SK-N-SH (cell line): ENCODE results near the gene FOXM1. TPM values are rescaled to one million over a fixed set of nuclear protein-coding genes. Genes with fewer than 3 reads are reported as not detected.

ENCODE experiments used
- CTCF ChIA-PET: fragments of 300-600, 350-600 bp; formaldehyde crosslinking; extraction: SDS; loops from one replicate; lab custom pipeline; 2021; lab: Yijun Ruan, JAX
- POLR2A ChIA-PET: fragments of 350-600 bp; sonication (Branson Sonifier 250); formaldehyde crosslinking; extraction: SDS; loops from one replicate; lab custom pipeline; 2020; ENCODE audit warnings: antibody characterized with exemption, inconsistent platforms; lab: Yijun Ruan, JAX
- DNase-seq: peaks from one replicate; pipeline ENCODE4 v3.0.0; 2012
- H2AFZ ChIP-seq: fragments of 200-600 bp; sonication (generic); 2 replicates; pipeline ENCODE4 v1.8.1; 2016; ENCODE audit warnings: antibody characterized with exemption, mild to moderate bottlenecking, low read depth
- H3F3A ChIP-seq: fragments of 200-600 bp; sonication (generic); replicated peaks from 2 replicates; pipeline ENCODE3; 2016; ENCODE audit warnings: antibody characterized with exemption, mild to moderate bottlenecking; ENCODE audit not compliant: insufficient read depth
- H3K27ac ChIP-seq, 2 experiments: fragments of 200-500 bp in 1 of 2; fragments of 200-600 bp in 1 of 2; sonication (Bioruptor generic) in 1 of 2; sonication (generic), shearing (Covaris generic) in 1 of 2; 2 replicates each; pipeline versions ENCODE4 v1.5.1 to v1.6.1; 2014 to 2016; ENCODE audit warnings: low read depth in 2 of 2, inconsistent platforms in 1 of 2, low read length in 1 of 2, mild to moderate bottlenecking in 1 of 2, mixed read lengths in 1 of 2
- H3K27me3 ChIP-seq: fragments of 200-600 bp; sonication (generic), shearing (Covaris generic); 2 replicates; pipeline ENCODE4 v1.6.1; 2016; ENCODE audit warnings: mixed run types; ENCODE audit not compliant: insufficient read depth
- H3K36me3 ChIP-seq, 2 experiments: fragments of 200-500 bp in 1 of 2; fragments of 200-600 bp in 1 of 2; sonication (Bioruptor generic) in 1 of 2; sonication (generic) in 1 of 2; replicated peaks in 1 of 2; 2 replicates each; pipeline versions ENCODE3 to v1.5.1; 2014 to 2016; ENCODE audit warnings: low read length in 1 of 2, mild to moderate bottlenecking in 1 of 2; ENCODE audit not compliant: insufficient read depth in 2 of 2, control insufficient read depth in 1 of 2
- H3K4me1 ChIP-seq, 2 experiments: fragments of 200-500 bp in 1 of 2; fragments of 200-600 bp in 1 of 2; sonication (Bioruptor generic) in 1 of 2; sonication (generic), shearing (Covaris generic) in 1 of 2; 2 replicates each; pipeline versions ENCODE4 v1.5.1 to v1.6.1; 2014 to 2016; ENCODE audit warnings: low read depth in 1 of 2, low read length in 1 of 2, mixed run types in 1 of 2; ENCODE audit not compliant: insufficient read depth in 2 of 2, control insufficient read depth in 1 of 2
- H3K4me2 ChIP-seq: fragments of 200-600 bp; sonication (generic), shearing (Covaris generic); 2 replicates; pipeline ENCODE4 v1.6.1; 2017; ENCODE audit warnings: mixed run types
- H3K4me3 ChIP-seq, 2 experiments: fragments of 200-500 bp in 1 of 2; fragments of 200-600 bp in 1 of 2; sonication (Bioruptor generic) in 1 of 2; sonication (generic), shearing (Covaris generic) in 1 of 2; 2 replicates each; pipeline versions ENCODE4 v1.5.1 to v1.8.1; 2014 to 2016; ENCODE audit warnings: low read depth in 2 of 2, inconsistent platforms in 1 of 2, low read length in 1 of 2, mild to moderate bottlenecking in 1 of 2, mixed read lengths in 1 of 2, moderate library complexity in 1 of 2
- H3K79me2 ChIP-seq: fragments of 200-600 bp; sonication (generic); 2 replicates; pipeline ENCODE4 v1.8.1; 2017; ENCODE audit warnings: mild to moderate bottlenecking; ENCODE audit not compliant: insufficient read depth
- H3K9ac ChIP-seq: fragments of 200-600 bp; sonication (generic); 2 replicates; pipeline ENCODE4 v1.6.1; 2017; ENCODE audit warnings: mixed run types
- H3K9me2 ChIP-seq: fragments of 200-600 bp; sonication (generic); 2 replicates; pipeline ENCODE4 v1.6.1; 2017; ENCODE audit warnings: mixed run types
- H3K9me3 ChIP-seq: fragments of 200-600 bp; sonication (generic); 2 replicates; pipeline ENCODE4 v1.6.1; 2017; ENCODE audit warnings: mixed run types, mild to moderate bottlenecking, moderate library complexity
- H4K20me1 ChIP-seq: fragments of 200-600 bp; sonication (generic); 2 replicates; pipeline ENCODE4 v1.6.1; 2017; ENCODE audit warnings: mild to moderate bottlenecking, mixed run types; ENCODE audit not compliant: insufficient read depth
- ELF1 ChIP-seq: IDR thresholded peaks from 2 replicates; pipeline ENCODE4 v1.4.0; 2012
- EP300 ChIP-seq, 2 experiments: IDR thresholded peaks; 2 replicates each; pipeline versions ENCODE4 v1.4.0 to v1.6.1; 2012; ENCODE audit warnings: borderline replicate concordance in 1 of 2, low read depth in 1 of 2, low read length in 1 of 2
- FOXM1 ChIP-seq: IDR thresholded peaks from 2 replicates; pipeline ENCODE4 v1.4.0; 2012; ENCODE audit warnings: low read depth, mild to moderate bottlenecking
- GABPA ChIP-seq: IDR thresholded peaks from 2 replicates; pipeline ENCODE4 v1.4.0; 2012; ENCODE audit warnings: low read depth, mild to moderate bottlenecking
- IRF3 ChIP-seq: fragments of 150-350 bp; IDR thresholded peaks from 2 replicates; pipeline ENCODE4 v1.6.1; 2016; ENCODE audit warnings: mild to moderate bottlenecking, low read depth, low read length
- MXI1 ChIP-seq: IDR thresholded peaks from 2 replicates; pipeline ENCODE4 v1.6.1; 2012; ENCODE audit warnings: mild to moderate bottlenecking, low read depth, low read length, improper control_type of control experiment
- NFIC ChIP-seq: IDR thresholded peaks from 2 replicates; pipeline ENCODE4 v1.4.0; 2012; ENCODE audit warnings: borderline replicate concordance
- NRF1 ChIP-seq: IDR thresholded peaks from 2 replicates; pipeline ENCODE4 v1.6.1; 2012; ENCODE audit warnings: low read depth, mild to moderate bottlenecking, low read length
- RAD21 ChIP-seq: IDR thresholded peaks from 2 replicates; pipeline ENCODE4 v1.6.1; 2012; ENCODE audit warnings: mild to moderate bottlenecking, low read length
- RFX5 ChIP-seq: IDR thresholded peaks from 2 replicates; pipeline ENCODE4 v1.6.1; 2012; ENCODE audit warnings: mild to moderate bottlenecking, improper control_type of control experiment, low read length
- RXRA ChIP-seq: IDR thresholded peaks from 2 replicates; pipeline ENCODE4 v1.4.0; 2012; ENCODE audit warnings: low read depth, mild to moderate bottlenecking, borderline replicate concordance
- TAF1 ChIP-seq: IDR thresholded peaks from 2 replicates; pipeline ENCODE4 v1.6.1; 2012; ENCODE audit warnings: low read depth, mild to moderate bottlenecking, low read length, moderate library complexity, borderline replicate concordance
- TCF12 ChIP-seq: IDR thresholded peaks from 2 replicates; pipeline ENCODE4 v1.4.0; 2012
- USF1 ChIP-seq: IDR thresholded peaks from 2 replicates; pipeline ENCODE4 v1.4.0; 2012; ENCODE audit warnings: low read depth, borderline replicate concordance
- WGBS: methylation state at CpG from one replicate; pipeline ENCODE4 v1.1.6; 2017; ENCODE audit warnings: low lambda C conversion rate; 5-methylcytosine and 5-hydroxymethylcytosine counted together
- polyA plus RNA-seq, 3 experiments: library from polyadenylated mRNA; depleted of rRNA; stranded (reverse); fragments of >200 nt; gene quantifications; 2 replicates each; pipeline ENCODE4 v1.2.3, GENCODE V29; 2012
- TF ChIP-seq, protein P1 (sequence below): fragments of 200-600 bp; sonication (generic); IDR thresholded peaks from 2 replicates; pipeline ENCODE4 v1.6.1; 2017; ENCODE audit warnings: antibody characterized with exemption, mild to moderate bottlenecking, moderate library complexity
- TF ChIP-seq, protein P2 (sequence below): IDR thresholded peaks from 2 replicates; pipeline ENCODE4 v1.4.0; 2012; ENCODE audit warnings: low read depth, borderline replicate concordance
- TF ChIP-seq, protein P3 (sequence below): IDR thresholded peaks from 2 replicates; pipeline ENCODE4 v1.4.0; 2012; ENCODE audit warnings: low read depth

The FOXM1 gene
- polyA plus RNA-seq, 1 of the 3 experiments (the other 2 are of a cell fraction), result 29.9 TPM

GRCh38 chr12:2824541-2824940 is 52.4 kb downstream of the FOXM1 start:
- TF ChIP-seq TCF12 (no peak), EP300 (IDR thresholded peaks at IDR 0.05; ENCODE audit: borderline replicate concordance in 1 of 2, low read depth in 1 of 2, low read length in 1 of 2) (no peak), RFX5 (no peak), NFIC (no peak), ELF1 (no peak), TAF1 (no peak)
- TF ChIP-seq, protein P1, sequence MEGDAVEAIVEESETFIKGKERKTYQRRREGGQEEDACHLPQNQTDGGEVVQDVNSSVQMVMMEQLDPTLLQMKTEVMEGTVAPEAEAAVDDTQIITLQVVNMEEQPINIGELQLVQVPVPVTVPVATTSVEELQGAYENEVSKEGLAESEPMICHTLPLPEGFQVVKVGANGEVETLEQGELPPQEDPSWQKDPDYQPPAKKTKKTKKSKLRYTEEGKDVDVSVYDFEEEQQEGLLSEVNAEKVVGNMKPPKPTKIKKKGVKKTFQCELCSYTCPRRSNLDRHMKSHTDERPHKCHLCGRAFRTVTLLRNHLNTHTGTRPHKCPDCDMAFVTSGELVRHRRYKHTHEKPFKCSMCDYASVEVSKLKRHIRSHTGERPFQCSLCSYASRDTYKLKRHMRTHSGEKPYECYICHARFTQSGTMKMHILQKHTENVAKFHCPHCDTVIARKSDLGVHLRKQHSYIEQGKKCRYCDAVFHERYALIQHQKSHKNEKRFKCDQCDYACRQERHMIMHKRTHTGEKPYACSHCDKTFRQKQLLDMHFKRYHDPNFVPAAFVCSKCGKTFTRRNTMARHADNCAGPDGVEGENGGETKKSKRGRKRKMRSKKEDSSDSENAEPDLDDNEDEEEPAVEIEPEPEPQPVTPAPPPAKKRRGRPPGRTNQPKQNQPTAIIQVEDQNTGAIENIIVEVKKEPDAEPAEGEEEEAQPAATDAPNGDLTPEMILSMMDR, result no peak
- TF ChIP-seq, protein P2, sequence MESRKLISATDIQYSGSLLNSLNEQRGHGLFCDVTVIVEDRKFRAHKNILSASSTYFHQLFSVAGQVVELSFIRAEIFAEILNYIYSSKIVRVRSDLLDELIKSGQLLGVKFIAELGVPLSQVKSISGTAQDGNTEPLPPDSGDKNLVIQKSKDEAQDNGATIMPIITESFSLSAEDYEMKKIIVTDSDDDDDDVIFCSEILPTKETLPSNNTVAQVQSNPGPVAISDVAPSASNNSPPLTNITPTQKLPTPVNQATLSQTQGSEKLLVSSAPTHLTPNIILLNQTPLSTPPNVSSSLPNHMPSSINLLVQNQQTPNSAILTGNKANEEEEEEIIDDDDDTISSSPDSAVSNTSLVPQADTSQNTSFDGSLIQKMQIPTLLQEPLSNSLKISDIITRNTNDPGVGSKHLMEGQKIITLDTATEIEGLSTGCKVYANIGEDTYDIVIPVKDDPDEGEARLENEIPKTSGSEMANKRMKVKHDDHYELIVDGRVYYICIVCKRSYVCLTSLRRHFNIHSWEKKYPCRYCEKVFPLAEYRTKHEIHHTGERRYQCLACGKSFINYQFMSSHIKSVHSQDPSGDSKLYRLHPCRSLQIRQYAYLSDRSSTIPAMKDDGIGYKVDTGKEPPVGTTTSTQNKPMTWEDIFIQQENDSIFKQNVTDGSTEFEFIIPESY, result no peak
- Histone ChIP-seq H3F3A (no peaks in the 10 kb centered on the region), H3K9ac (no peak overlapping the region), H3K9me3 (no peaks in the 10 kb centered on the region), H4K20me1 (no peaks in the 10 kb centered on the region), H3K79me2 (no peaks in the 10 kb centered on the region), H3K9me2 (no peaks in the 10 kb centered on the region), H2AFZ (no peak overlapping the region), H3K27ac (no peak overlapping the region), H3K36me3 (peaks cover 14 to 69% of the 10 kb centered on the region in 2 experiments), H3K4me3 (no peak overlapping the region), H3K4me2 (no peak overlapping the region), H3K4me1 (no peaks in the 10 kb centered on the region), H3K27me3 (no peaks in the 10 kb centered on the region)
- CTCF ChIA-PET, result interaction anchor here (1.0 kb wide), 1 partner anchor 84 kb away, joined by 3 read pairs; no protein-coding TSS in a partner anchor
- WGBS, result 84% methylated on average over 6 of the region's 6 CpGs
- DNase-seq, result no peak
- POLR2A ChIA-PET, result no interaction called here

GRCh38 chr12:2823483-2823882 is 53.5 kb downstream of the FOXM1 start:
- TF ChIP-seq RFX5 (no peak), NRF1 (no peak), FOXM1 (no peak), MXI1 (no peak), IRF3 (no peak), RXRA (no peak), USF1 (no peak), NFIC (no peak), GABPA (no peak), RAD21 (no peak)
- TF ChIP-seq, protein P3, sequence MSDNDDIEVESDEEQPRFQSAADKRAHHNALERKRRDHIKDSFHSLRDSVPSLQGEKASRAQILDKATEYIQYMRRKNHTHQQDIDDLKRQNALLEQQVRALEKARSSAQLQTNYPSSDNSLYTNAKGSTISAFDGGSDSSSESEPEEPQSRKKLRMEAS, result no peak
- no peaks in the 10 kb centered on the region for H3K27me3 ChIP-seq
- ChIA-PET POLR2A (no interaction called here), CTCF (interaction anchor here (0.7 kb wide), 1 partner anchor 23 kb away, joined by 4 read pairs; no protein-coding TSS in a partner anchor)
- H3K4me3 ChIP-seq, result no peak overlapping the region
- no peak for DNase-seq
- H4K20me1 ChIP-seq, result no peaks in the 10 kb centered on the region
- no peaks in the 10 kb centered on the region for H3K9me3 ChIP-seq
- no peaks in the 10 kb centered on the region for H3K9me2 ChIP-seq
- WGBS, result 86% methylated on average over 7 of the region's 7 CpGs
- no peak overlapping the region for H3K9ac ChIP-seq
- H2AFZ ChIP-seq, result no peak overlapping the region
- no peak overlapping the region for H3K27ac ChIP-seq
- H3K4me2 ChIP-seq, result no peak overlapping the region
- H3K4me1 ChIP-seq, result no peaks in the 10 kb centered on the region
- no peaks in the 10 kb centered on the region for H3F3A ChIP-seq
- H3K79me2 ChIP-seq, result no peaks in the 10 kb centered on the region
- peaks cover 14 to 69% of the 10 kb centered on the region in 2 experiments for H3K36me3 ChIP-seq
